ENCODE results near the gene STX1A. TPM values are rescaled to one million over a fixed set of nuclear protein-coding genes. Genes with fewer than 3 reads are reported as not detected.

The STX1A gene
- total RNA-seq, 4 donors from 2014 or later: 2.3 to 19.1 (median 11.0) TPM

DNA sequence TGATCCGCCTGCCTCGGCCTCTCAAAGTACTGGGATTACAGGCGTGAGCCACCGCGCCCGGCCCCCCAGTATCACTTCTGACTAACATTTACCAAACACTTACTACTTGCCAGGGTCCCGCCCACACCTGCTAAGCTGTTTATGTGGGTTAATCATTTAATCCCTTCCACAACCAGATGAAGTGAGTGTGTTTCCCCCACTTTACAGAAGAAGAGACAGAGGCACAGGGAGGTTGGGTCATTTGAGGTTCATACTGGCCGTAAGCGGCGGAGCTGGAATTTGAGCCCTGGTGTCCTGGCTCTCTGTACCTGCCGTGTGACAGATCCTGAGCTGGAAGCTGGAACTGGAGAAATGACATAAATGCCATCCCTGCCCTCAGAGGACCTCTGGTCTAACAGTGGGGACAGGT lies 66.9 kb downstream of the STX1A start:
- H3K27ac ChIP-seq: no peak overlapping the region
- intact Hi-C loops (cut with DNase I; ENCODE audit: low total_unique reads): no loop called here
- H3K9me3 ChIP-seq: no peaks in the 10 kb centered on the region
- no peaks in the 10 kb centered on the region for H3K36me3 ChIP-seq
- TF ChIP-seq POLR2A (IDR thresholded peaks at IDR 0.05): no peak
- TF ChIP-seq, protein P1, sequence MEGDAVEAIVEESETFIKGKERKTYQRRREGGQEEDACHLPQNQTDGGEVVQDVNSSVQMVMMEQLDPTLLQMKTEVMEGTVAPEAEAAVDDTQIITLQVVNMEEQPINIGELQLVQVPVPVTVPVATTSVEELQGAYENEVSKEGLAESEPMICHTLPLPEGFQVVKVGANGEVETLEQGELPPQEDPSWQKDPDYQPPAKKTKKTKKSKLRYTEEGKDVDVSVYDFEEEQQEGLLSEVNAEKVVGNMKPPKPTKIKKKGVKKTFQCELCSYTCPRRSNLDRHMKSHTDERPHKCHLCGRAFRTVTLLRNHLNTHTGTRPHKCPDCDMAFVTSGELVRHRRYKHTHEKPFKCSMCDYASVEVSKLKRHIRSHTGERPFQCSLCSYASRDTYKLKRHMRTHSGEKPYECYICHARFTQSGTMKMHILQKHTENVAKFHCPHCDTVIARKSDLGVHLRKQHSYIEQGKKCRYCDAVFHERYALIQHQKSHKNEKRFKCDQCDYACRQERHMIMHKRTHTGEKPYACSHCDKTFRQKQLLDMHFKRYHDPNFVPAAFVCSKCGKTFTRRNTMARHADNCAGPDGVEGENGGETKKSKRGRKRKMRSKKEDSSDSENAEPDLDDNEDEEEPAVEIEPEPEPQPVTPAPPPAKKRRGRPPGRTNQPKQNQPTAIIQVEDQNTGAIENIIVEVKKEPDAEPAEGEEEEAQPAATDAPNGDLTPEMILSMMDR (IDR thresholded peaks at IDR 0.05): no peak
- H3K4me1 ChIP-seq: peaks cover 0 to 5% of the 10 kb centered on the region in 2 donors
- no peaks in the 10 kb centered on the region for H3K27me3 ChIP-seq
- DNase-seq: no peak
- no peak overlapping the region for H3K4me3 ChIP-seq

GRCh38 chr7:73650524-73650923 lies 68.9 kb downstream of the STX1A start:
- H3K27me3 ChIP-seq: peaks cover 3 to 5% of the 10 kb centered on the region in 2 donors
- intact Hi-C loops (cut with DNase I; ENCODE audit: low total_unique reads): no loop called here

GRCh38 chr7:73649576-73649975 lies 69.9 kb downstream of the STX1A start:
- H3K27ac ChIP-seq: no peak overlapping the region
- H3K4me3 ChIP-seq: no peak overlapping the region
- H3K4me1 ChIP-seq: peaks cover 0 to 5% of the 10 kb centered on the region in 2 donors
- H3K27me3 ChIP-seq: peaks cover 3 to 5% of the 10 kb centered on the region in 2 donors
- no peaks in the 10 kb centered on the region for H3K36me3 ChIP-seq
- TF ChIP-seq, protein P1 (IDR thresholded peaks at IDR 0.05): no peak
- no peak for TF ChIP-seq POLR2A (IDR thresholded peaks at IDR 0.05)
- no peak for DNase-seq
- no peaks in the 10 kb centered on the region for H3K9me3 ChIP-seq
- intact Hi-C loops (cut with DNase I; ENCODE audit: low total_unique reads): no loop called here

More at GRCh38 chr7:73650524-73650923, 68.9 kb downstream of the STX1A start:
- DNase-seq: no peak
- Histone ChIP-seq H3K27ac (no peak overlapping the region), H3K4me3 (no peak overlapping the region), H3K9me3 (no peaks in the 10 kb centered on the region), H3K4me1 (peaks cover 0 to 5% of the 10 kb centered on the region in 2 donors), H3K36me3 (no peaks in the 10 kb centered on the region)
- no peak for TF ChIP-seq POLR2A (IDR thresholded peaks at IDR 0.05)

MicroRNAs within 50 kb of the gene (microRNA counts, 767-probe panel; counts per million panel counts)
- 0 counts per million in 2 donors for microRNA hsa-miR-4284

Small RNA genes lying within 50 kb of the gene (microRNA-seq; reads per million reads assigned to microRNA genes)
- gene MIR4284 (ENCODE audit: borderline microRNAs expressed, borderline replicate concordance): not detected

Small RNA genes lying within 50 kb of the gene (small RNA-seq; reads per million reads assigned to genes)
- not detected for gene MIR4284
- not detected for gene RN7SL265P

Other genes with a start within 250 kb of the STX1A start
- 10 to 100 TPM; 29.5 to 79.5 (median 59.8) TPM for gene BAZ1B, start 197.4 kb downstream of the STX1A start, total RNA-seq
- gene BCL7B, start 162.0 kb downstream of the STX1A start, total RNA-seq: 10 to 100 TPM; 13.8 to 63.5 (median 43.7) TPM
- 100 to 1,000 TPM in 1 of 4 donors, 10 to 100 TPM in 3; 21.5 to 106 (median 50.9) TPM for gene TBL2, start 141.1 kb downstream of the STX1A start, total RNA-seq
- 1 to 10 TPM in 2 of 4 donors, not detected in 2; 1.7 to 1.9 TPM for gene MLXIPL, start 95.1 kb downstream of the STX1A start, total RNA-seq
- 1 to 10 TPM in 3 of 4 donors, not detected in 1; 6.7 to 9.3 (median 8.8) TPM for gene VPS37D, start 51.8 kb downstream of the STX1A start, total RNA-seq
- gene DNAJC30, start 36.2 kb downstream of the STX1A start, total RNA-seq: 10 to 100 TPM in 1 of 4 donors, 1 to 10 TPM in 2, under 1 TPM in 1; 0.29 to 14.1 (median 3.3) TPM
- gene BUD23, start 36.1 kb downstream of the STX1A start, total RNA-seq: 10 to 100 TPM; 12.4 to 54.6 (median 31.5) TPM
- 10 to 100 TPM in 2 of 4 donors, 1 to 10 TPM in 2; 4.4 to 14.1 (median 7.7) TPM for gene ABHD11, start 19.1 kb upstream of the STX1A start, total RNA-seq
- gene CLDN3, start 50.6 kb upstream of the STX1A start, total RNA-seq: 10 to 100 TPM in 1 of 4 donors, under 1 TPM in 2, not detected in 1; 0.51 to 15.1 (median 0.88) TPM
- 10 to 100 TPM in 1 of 4 donors, 1 to 10 TPM in 2, under 1 TPM in 1; 0.77 to 55.7 (median 4.5) TPM for gene CLDN4, start 111.3 kb upstream of the STX1A start, total RNA-seq
- gene METTL27, start 122.8 kb upstream of the STX1A start, total RNA-seq: 1 to 10 TPM in 3 of 4 donors, not detected in 1; 1.5 to 9.3 (median 2.8) TPM
- 1 to 10 TPM in 1 of 4 donors, not detected in 3; 1.1 TPM for gene TMEM270, start 141.5 kb upstream of the STX1A start, total RNA-seq

All from uterus (tissue), 4 donors.